H1 (cell line): Measurements from ENCODE around the gene MEF2C. TPM values are rescaled to one million over a fixed set of nuclear protein-coding genes. Genes with fewer than 3 reads are reported as not detected.

Source experiments
- CTCF ChIA-PET: fragments of 300-600 bp; sonication (Branson Sonifier 250); formaldehyde crosslinking; loops from one replicate; lab custom pipeline; 2021; ENCODE audit not compliant: partially characterized antibody; lab: Charles Lee
- POLR2A ChIA-PET: fragments of 300-600 bp; sonication (Branson Sonifier 250); formaldehyde crosslinking; loops from one replicate; lab custom pipeline; 2021; ENCODE audit warnings: inconsistent platforms; ENCODE audit not compliant: partially characterized antibody; lab: Charles Lee
- DNase-seq, 2 experiments: peaks; one replicate each; pipeline versions ENCODE4 v3.0.0 to v3.0.0-alpha.2; 2010 to 2022; ENCODE audit warnings: low spot score in 2 of 2, low read depth in 1 of 2, mixed read lengths in 1 of 2
- FAIRE-seq: peaks from 2 replicates; lab custom pipeline; 2011; peaks lifted over from hg19 to GRCh38; lab: Jason Lieb, UNC
- H2AFZ ChIP-seq: 2 replicates; pipeline ENCODE4 v1.8.1; 2012; ENCODE audit warnings: low read length, inconsistent platforms
- H2AK5ac ChIP-seq: 2 replicates; pipeline ENCODE4 v1.6.1; 2013; ENCODE audit warnings: low read depth, low read length
- H2BK120ac ChIP-seq: replicated peaks from 2 replicates; pipeline ENCODE3; 2013; ENCODE audit warnings: low read depth, low read length, inconsistent platforms
- H2BK12ac ChIP-seq: 2 replicates; pipeline ENCODE4 v1.6.1; 2013; ENCODE audit warnings: low read depth, low read length
- H2BK15ac ChIP-seq: 2 replicates; pipeline ENCODE4 v1.6.1; 2013; ENCODE audit warnings: low read length
- H2BK20ac ChIP-seq: 2 replicates; pipeline ENCODE4 v1.6.1; 2013; ENCODE audit warnings: low read length
- H2BK5ac ChIP-seq: 2 replicates; pipeline ENCODE4 v1.6.1; 2013; ENCODE audit warnings: low read depth, low read length
- H3K14ac ChIP-seq: 2 replicates; pipeline ENCODE4 v1.6.1; 2013; ENCODE audit warnings: inconsistent platforms; ENCODE audit not compliant: insufficient read length
- H3K18ac ChIP-seq: 2 replicates; pipeline ENCODE4 v1.6.1; 2013; ENCODE audit warnings: low read length; ENCODE audit errors: extremely low read depth
- H3K23ac ChIP-seq: 2 replicates; pipeline ENCODE4 v1.6.1; 2013; ENCODE audit warnings: inconsistent platforms; ENCODE audit not compliant: insufficient read length
- H3K23me2 ChIP-seq: 2 replicates; pipeline ENCODE4 v1.6.1; 2013; ENCODE audit warnings: low read depth, low read length
- H3K27ac ChIP-seq: 2 replicates; pipeline ENCODE4 v1.6.1; 2011; ENCODE audit warnings: low read depth, low read length, inconsistent platforms
- H3K27me3 ChIP-seq, 4 experiments: replicated peaks in 1 of 4; 1 replicate in 1 of 4; 2 replicates in 3 of 4; pipeline versions ENCODE4 v1.6.1 to v1.8.1; 2011 to 2013; ENCODE audit warnings: low read length in 3 of 4, mild to moderate bottlenecking in 3 of 4, inconsistent platforms in 2 of 4, mixed read lengths in 2 of 4, moderate library complexity in 1 of 4; ENCODE audit not compliant: control insufficient read depth in 3 of 4, insufficient read depth in 3 of 4; ENCODE audit errors: extremely low read depth in 1 of 4
- H3K36me3 ChIP-seq, 4 experiments: 2 replicates each; pipeline versions ENCODE4 v1.6.1 to v1.8.1; 2011 to 2013; ENCODE audit warnings: mild to moderate bottlenecking in 4 of 4, low read length in 3 of 4, moderate library complexity in 2 of 4, control low read depth in 1 of 4, inconsistent platforms in 1 of 4; ENCODE audit not compliant: insufficient read depth in 4 of 4, control insufficient read depth in 2 of 4
- H3K4ac ChIP-seq: replicated peaks from 2 replicates; pipeline ENCODE3; 2013; ENCODE audit warnings: low read length, low read depth, mixed read lengths, inconsistent platforms; ENCODE audit not compliant: insufficient read length
- H3K4me1 ChIP-seq, 4 experiments: replicated peaks in 1 of 4; 1 replicate in 1 of 4; 2 replicates in 3 of 4; pipeline versions ENCODE4 v1.6.1 to v1.8.1; 2011 to 2013; ENCODE audit warnings: low read length in 3 of 4, inconsistent platforms in 2 of 4, mixed read lengths in 1 of 4; ENCODE audit not compliant: insufficient read depth in 4 of 4, control insufficient read depth in 3 of 4
- H3K4me2 ChIP-seq, 2 experiments: 2 replicates each; pipeline versions ENCODE4 v1.6.1 to v1.8.1; 2011 to 2013; ENCODE audit warnings: low read depth in 2 of 2, low read length in 2 of 2, control low read depth in 1 of 2, inconsistent platforms in 1 of 2, mild to moderate bottlenecking in 1 of 2; ENCODE audit not compliant: insufficient read depth in 1 of 2
- H3K4me3 ChIP-seq, 4 experiments: fragments of 200-600, 300-600 bp in 1 of 4; sonication (generic), shearing (Covaris generic), sonication (Bioruptor Twin) in 1 of 4; 2 replicates each; pipeline versions ENCODE4 v1.5.1 to v1.8.1; 2011 to 2016; ENCODE audit warnings: low read length in 4 of 4, low read depth in 3 of 4, control low read depth in 2 of 4, inconsistent platforms in 2 of 4, mild to moderate bottlenecking in 2 of 4, mixed read lengths in 1 of 4, moderate library complexity in 1 of 4; ENCODE audit not compliant: insufficient read depth in 2 of 4; ENCODE audit errors: extremely low read depth in 1 of 4
- H3K56ac ChIP-seq: replicated peaks from 2 replicates; pipeline ENCODE3; 2013; ENCODE audit warnings: low read depth, mild to moderate bottlenecking, mixed read lengths, low read length, inconsistent platforms; ENCODE audit not compliant: insufficient read length
- H3K79me1 ChIP-seq: 2 replicates; pipeline ENCODE4 v1.6.1; 2013; ENCODE audit warnings: low read depth, low read length, control low read depth
- H3K79me2 ChIP-seq, 2 experiments: 2 replicates each; pipeline versions ENCODE4 v1.6.1 to v1.8.1; 2012 to 2013; ENCODE audit warnings: low read length in 2 of 2, mild to moderate bottlenecking in 2 of 2, inconsistent platforms in 1 of 2; ENCODE audit not compliant: insufficient read depth in 2 of 2, control insufficient read depth in 1 of 2
- H3K9ac ChIP-seq, 4 experiments: replicated peaks in 1 of 4; 1 replicate in 1 of 4; 2 replicates in 3 of 4; pipeline versions ENCODE4 v1.6.1 to v1.8.1; 2011 to 2013; ENCODE audit warnings: low read depth in 3 of 4, low read length in 3 of 4, control low read depth in 2 of 4, mild to moderate bottlenecking in 2 of 4, moderate library complexity in 2 of 4, inconsistent platforms in 1 of 4; ENCODE audit errors: extremely low read depth in 1 of 4
- H3K9me3 ChIP-seq, 2 experiments: 2 replicates each; pipeline versions ENCODE4 v1.6.1 to v1.8.1; 2012 to 2013; ENCODE audit warnings: mild to moderate bottlenecking in 2 of 2, moderate library complexity in 2 of 2, control low read depth in 1 of 2, inconsistent platforms in 1 of 2, low read depth in 1 of 2, low read length in 1 of 2, mixed read lengths in 1 of 2; ENCODE audit not compliant: insufficient read depth in 2 of 2
- H4K20me1 ChIP-seq, 2 experiments: replicated peaks in 1 of 2; 2 replicates each; pipeline versions ENCODE3 to v1.8.1; 2011 to 2013; ENCODE audit warnings: inconsistent platforms in 2 of 2, low read length in 2 of 2, mild to moderate bottlenecking in 1 of 2; ENCODE audit not compliant: insufficient read depth in 2 of 2, control insufficient read depth in 1 of 2
- H4K5ac ChIP-seq: 2 replicates; pipeline ENCODE4 v1.6.1; 2013; ENCODE audit warnings: low read length, low read depth, mixed read lengths, inconsistent platforms; ENCODE audit not compliant: insufficient read length
- H4K8ac ChIP-seq: 2 replicates; pipeline ENCODE4 v1.8.0; 2013; ENCODE audit warnings: mild to moderate bottlenecking, moderate library complexity, low read length, inconsistent platforms; ENCODE audit not compliant: insufficient read depth; ENCODE audit errors: extremely low read depth
- H4K91ac ChIP-seq: replicated peaks from 2 replicates; pipeline ENCODE3; 2013; ENCODE audit warnings: low read length, mixed read lengths, inconsistent platforms; ENCODE audit not compliant: insufficient read length
- BCL11A ChIP-seq, 2 experiments: IDR thresholded peaks; one replicate each; pipeline ENCODE4 v1.6.1; 2011; ENCODE audit warnings: low read depth in 2 of 2, low read length in 2 of 2, mild to moderate bottlenecking in 2 of 2
- GABPA ChIP-seq: IDR thresholded peaks from 2 replicates; pipeline ENCODE4 v1.6.1; 2011; ENCODE audit warnings: mild to moderate bottlenecking, low read length, moderate library complexity, borderline replicate concordance; ENCODE audit not compliant: insufficient read depth
- GTF2F1 ChIP-seq: IDR thresholded peaks from 2 replicates; pipeline ENCODE4 v1.6.1; 2012; ENCODE audit warnings: low read depth, low read length, improper control_type of control experiment, borderline replicate concordance
- HDAC2 ChIP-seq, 2 experiments: fragments of 300-600 bp in 1 of 2; sonication (generic) in 1 of 2; IDR thresholded peaks; 2 replicates each; pipeline ENCODE4 v1.6.1; 2011 to 2012; ENCODE audit warnings: low read depth in 2 of 2, low read length in 2 of 2, mild to moderate bottlenecking in 2 of 2, moderate library complexity in 2 of 2, borderline replicate concordance in 1 of 2, inconsistent platforms in 1 of 2
- JUND ChIP-seq: IDR thresholded peaks from 2 replicates; pipeline ENCODE4 v1.6.1; 2011; ENCODE audit warnings: mild to moderate bottlenecking, improper control_type of control experiment, low read length
- NRF1 ChIP-seq: IDR thresholded peaks from 2 replicates; pipeline ENCODE4 v1.6.1; 2011; ENCODE audit warnings: mild to moderate bottlenecking, low read depth, low read length, improper control_type of control experiment
- POLR2A ChIP-seq, 2 experiments: IDR thresholded peaks; 1 replicate in 1 of 2; 2 replicates in 1 of 2; pipeline ENCODE4 v1.6.1; 2011; ENCODE audit warnings: low read depth in 2 of 2, low read length in 2 of 2, mild to moderate bottlenecking in 2 of 2; ENCODE audit errors: control extremely low read depth in 1 of 2
- RXRA ChIP-seq: IDR thresholded peaks from 2 replicates; pipeline ENCODE4 v1.6.1; 2011; ENCODE audit warnings: low read depth, mild to moderate bottlenecking, low read length, moderate library complexity; ENCODE audit not compliant: insufficient read depth
- SIN3A ChIP-seq, 2 experiments: IDR thresholded peaks in 1 of 2; conservative IDR thresholded peaks in 1 of 2; 2 replicates each; pipeline ENCODE4 v1.6.1; 2011 to 2012; ENCODE audit warnings: low read length in 2 of 2, improper control_type of control experiment in 1 of 2, low read depth in 1 of 2, mild to moderate bottlenecking in 1 of 2
- SP2 ChIP-seq: IDR thresholded peaks from 2 replicates; pipeline ENCODE4 v1.6.1; 2012; ENCODE audit warnings: mild to moderate bottlenecking, low read length, inconsistent platforms
- SP4 ChIP-seq: IDR thresholded peaks from 2 replicates; pipeline ENCODE4 v1.6.1; 2012; ENCODE audit warnings: low read length, inconsistent platforms
- SRF ChIP-seq: IDR thresholded peaks from 2 replicates; pipeline ENCODE4 v1.6.1; 2011; ENCODE audit warnings: mild to moderate bottlenecking, low read depth, low read length, moderate library complexity
- YY1 ChIP-seq: IDR thresholded peaks from 2 replicates; pipeline ENCODE4 v1.6.1; 2011; ENCODE audit warnings: low read depth, mild to moderate bottlenecking, low read length
- WGBS, 2 experiments: shearing (Covaris generic) in 1 of 2; methylation state at CpG; one replicate each; pipeline versions ENCODE4 v1.1.6 to v1.1.7; 2013 to 2015; ENCODE audit warnings: low lambda C conversion rate in 2 of 2, mixed read lengths in 2 of 2, inconsistent platforms in 1 of 2, low coverage in 1 of 2, missing lambda C conversion rate in 1 of 2; ENCODE audit not compliant: insufficient replicate concordance in 2 of 2, insufficient coverage in 1 of 2, insufficient read length in 1 of 2; ENCODE audit errors: extremely low coverage in 1 of 2, missing lambda C conversion rate in 1 of 2; 5-methylcytosine and 5-hydroxymethylcytosine counted together
- polyA plus RNA-seq, 7 experiments: library from polyadenylated mRNA; depleted of rRNA in 3 of 7; stranded (reverse) in 5 of 7; unstranded in 2 of 7; fragments of >200 nt in 5 of 7; fragments of 200-250 nt in 2 of 7; gene quantifications; 1 replicate in 5 of 7; 2 replicates in 1 of 7; 4 replicates in 1 of 7; pipeline versions ENCODE4 v1.2.1 to v1.2.3, GENCODE V29; 2011 to 2013; ENCODE audit warnings: missing spikeins in 2 of 7, mixed read lengths in 2 of 7
- total RNA-seq: library from RNA; stranded (reverse); fragmentation: NEBNext Ultra II Directional; extraction: Animal tissue kit (Norgen Biotek cat#: 25700); gene quantifications from 2 replicates; pipeline ENCODE4 v1.2.1, GENCODE V29; 2021

MEF2C gene
- total and polyA plus RNA-seq, 2 of the 8 experiments (the other 6 are each of a cell fraction or from before 2014, with no cell fraction given): 0.59 to 0.99 TPM

DNA sequence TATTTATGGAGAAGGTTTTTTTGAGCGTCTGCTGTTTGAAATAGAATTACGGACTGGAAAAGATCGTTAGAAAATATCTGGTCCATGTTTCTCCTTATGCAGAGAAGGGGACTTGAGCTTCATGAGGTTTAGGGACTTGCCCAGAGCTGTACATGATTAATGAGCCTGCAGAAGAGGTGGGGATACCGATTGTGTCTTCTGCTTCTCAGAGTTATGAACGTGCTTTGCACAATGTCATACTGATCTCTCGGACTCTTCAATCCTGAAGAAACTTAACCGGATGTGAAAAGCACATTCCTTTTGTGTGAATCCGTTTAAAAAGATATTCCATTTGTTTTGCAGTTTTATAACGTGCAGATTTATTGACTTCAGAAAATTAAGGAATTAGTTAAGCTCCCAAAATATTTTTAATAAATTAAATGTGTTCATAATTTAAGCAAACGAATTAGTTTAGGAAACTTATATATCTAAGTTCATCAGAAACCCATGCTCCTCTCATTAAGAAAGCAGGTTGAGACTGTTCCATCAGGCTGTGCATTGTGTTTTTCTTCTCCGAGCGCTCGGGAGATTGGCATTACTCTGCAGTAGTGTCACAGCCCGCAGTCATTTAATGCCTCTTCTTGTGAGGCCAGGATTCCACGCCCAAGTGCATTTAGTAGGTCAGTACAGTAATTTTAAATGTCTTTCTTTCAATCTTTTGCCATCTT lies 40.8 kb upstream of the MEF2C start:
- H3K9ac ChIP-seq: no peak overlapping the region
- H3K18ac ChIP-seq: no peak overlapping the region
- no peak overlapping the region for H3K56ac ChIP-seq
- H3K23ac ChIP-seq: no peak overlapping the region
- CTCF ChIA-PET: no interaction called here
- H3K4me3 ChIP-seq: no peak overlapping the region
- no peaks in the 10 kb centered on the region for H3K9me3 ChIP-seq
- H2BK120ac ChIP-seq: no peak overlapping the region
- no peak overlapping the region for H3K4me2 ChIP-seq
- no peak overlapping the region for H3K14ac ChIP-seq
- FAIRE-seq (no peak), DNase-seq (no peak)
- H4K91ac ChIP-seq: no peak overlapping the region
- no peaks in the 10 kb centered on the region for H3K79me2 ChIP-seq
- H2AFZ ChIP-seq: no peak overlapping the region
- H2BK15ac ChIP-seq: no peak overlapping the region
- no peak overlapping the region for H2BK5ac ChIP-seq
- H3K4me1 ChIP-seq: no peaks in the 10 kb centered on the region
- no peak overlapping the region for H2BK20ac ChIP-seq
- H2BK12ac ChIP-seq: no peak overlapping the region
- POLR2A ChIA-PET: no interaction called here
- no peaks in the 10 kb centered on the region for H3K27me3 ChIP-seq
- no peak overlapping the region for H4K5ac ChIP-seq
- no peaks in the 10 kb centered on the region for H3K23me2 ChIP-seq
- no peaks in the 10 kb centered on the region for H3K79me1 ChIP-seq
- WGBS, 2 experiments: 85% methylated on average over 15 of the region's 15 CpGs; no CpG with 5 or more reads in 1 of the 2 experiments
- no peak overlapping the region for H4K8ac ChIP-seq
- TF ChIP-seq GTF2F1 (no peak), HDAC2 (IDR thresholded peaks at IDR 0.05; ENCODE audit: borderline replicate concordance in 1 of 2, low read depth in 2 of 2, low read length in 2 of 2) (no peak), SP4 (no peak), SRF (no peak), RXRA (no peak), SP2 (no peak), YY1 (no peak), JUND (no peak), BCL11A (IDR thresholded peaks at IDR 0.05; ENCODE audit: low read depth in 2 of 2, low read length in 2 of 2) (no peak), GABPA (no peak), NRF1 (no peak), SIN3A (conservative IDR thresholded peaks at IDR 0.05 in 1 of 2, IDR thresholded peaks at IDR 0.05 in 1 of 2; ENCODE audit: low read depth in 1 of 2, low read length in 2 of 2) (no peak), POLR2A (IDR thresholded peaks at IDR 0.05; ENCODE audit: control extremely low read depth in 1 of 2, low read depth in 2 of 2, low read length in 2 of 2) (no peak)
- TF ChIP-seq, all 59 proteins: peak for 0
- H3K4ac ChIP-seq: no peak overlapping the region
- H3K27ac ChIP-seq: no peak overlapping the region
- H3K36me3 ChIP-seq: no peaks in the 10 kb centered on the region
- H2AK5ac ChIP-seq: no peak overlapping the region
- H4K20me1 ChIP-seq: no peaks in the 10 kb centered on the region
